Type B pancreatic cell (in vitro differentiated cells): ENCODE results near the gene LSM14A. TPM values are rescaled to one million over a fixed set of nuclear protein-coding genes. Genes with fewer than 3 reads are reported as not detected.
"Not testable (repeated sequence)": the region's sequence is repeated elsewhere in the genome, so short reads cannot be mapped to it uniquely, and the experiment has no call there.

Experiments
- DNase-seq: peaks from one replicate; pipeline ENCODE4 v3.0.0; 2021; ENCODE audit warnings: mixed read lengths; ENCODE audit not compliant: unreplicated experiment; ENCODE audit errors: extremely low spot score
- H3K27ac Mint-ChIP-seq: 2 replicates; pipeline ENCODE4 v1.8.0; 2021; ENCODE audit warnings: mild to moderate bottlenecking, mixed read lengths
- H3K27me3 Mint-ChIP-seq: 2 replicates; pipeline ENCODE4 v1.8.0; 2021; ENCODE audit warnings: mixed read lengths
- H3K36me3 Mint-ChIP-seq: 2 replicates; pipeline ENCODE4 v1.8.0; 2021; ENCODE audit warnings: mixed read lengths
- H3K4me1 Mint-ChIP-seq: one replicate; pipeline ENCODE4 v1.8.0; 2021; ENCODE audit warnings: mixed read lengths; ENCODE audit not compliant: unreplicated experiment
- H3K4me3 Mint-ChIP-seq: 2 replicates; pipeline ENCODE4 v1.8.0; 2021; ENCODE audit warnings: mild to moderate bottlenecking, mixed read lengths
- H3K9me3 Mint-ChIP-seq: 2 replicates; pipeline ENCODE4 v1.8.0; 2021; ENCODE audit warnings: mixed read lengths
- total RNA-seq: library from RNA; stranded (reverse); gene quantifications from 2 replicates; pipeline ENCODE4 v1.2.1, GENCODE V29; 2021; ENCODE audit warnings: low replicate concordance
- TF ChIP-seq, protein P1 (sequence below): fragments of 200-600 bp; sonication (generic); conservative IDR thresholded peaks from 2 replicates; pipeline ENCODE4 v1.5.0; 2021; ENCODE audit warnings: antibody characterized with exemption, mild to moderate bottlenecking

Gene LSM14A
- total RNA-seq, 1 donor from 2014 or later, result 112 TPM

- H3K9me3 Mint-ChIP-seq, result no peaks in the 10 kb centered on the region
- H3K27ac Mint-ChIP-seq, result no peak overlapping the region
- no peak overlapping the region for H3K4me3 Mint-ChIP-seq
- no peak for DNase-seq
- H3K36me3 Mint-ChIP-seq, result no peaks in the 10 kb centered on the region
- H3K4me1 Mint-ChIP-seq, result no peaks in the 10 kb centered on the region
- TF ChIP-seq, protein P1, sequence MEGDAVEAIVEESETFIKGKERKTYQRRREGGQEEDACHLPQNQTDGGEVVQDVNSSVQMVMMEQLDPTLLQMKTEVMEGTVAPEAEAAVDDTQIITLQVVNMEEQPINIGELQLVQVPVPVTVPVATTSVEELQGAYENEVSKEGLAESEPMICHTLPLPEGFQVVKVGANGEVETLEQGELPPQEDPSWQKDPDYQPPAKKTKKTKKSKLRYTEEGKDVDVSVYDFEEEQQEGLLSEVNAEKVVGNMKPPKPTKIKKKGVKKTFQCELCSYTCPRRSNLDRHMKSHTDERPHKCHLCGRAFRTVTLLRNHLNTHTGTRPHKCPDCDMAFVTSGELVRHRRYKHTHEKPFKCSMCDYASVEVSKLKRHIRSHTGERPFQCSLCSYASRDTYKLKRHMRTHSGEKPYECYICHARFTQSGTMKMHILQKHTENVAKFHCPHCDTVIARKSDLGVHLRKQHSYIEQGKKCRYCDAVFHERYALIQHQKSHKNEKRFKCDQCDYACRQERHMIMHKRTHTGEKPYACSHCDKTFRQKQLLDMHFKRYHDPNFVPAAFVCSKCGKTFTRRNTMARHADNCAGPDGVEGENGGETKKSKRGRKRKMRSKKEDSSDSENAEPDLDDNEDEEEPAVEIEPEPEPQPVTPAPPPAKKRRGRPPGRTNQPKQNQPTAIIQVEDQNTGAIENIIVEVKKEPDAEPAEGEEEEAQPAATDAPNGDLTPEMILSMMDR, result no peak
- peaks cover 4% of the 10 kb centered on the region for H3K27me3 Mint-ChIP-seq
These were observed 20.9 kb upstream of the LSM14A start for GRCh38 chr19:34151439-34151838.

DNA sequence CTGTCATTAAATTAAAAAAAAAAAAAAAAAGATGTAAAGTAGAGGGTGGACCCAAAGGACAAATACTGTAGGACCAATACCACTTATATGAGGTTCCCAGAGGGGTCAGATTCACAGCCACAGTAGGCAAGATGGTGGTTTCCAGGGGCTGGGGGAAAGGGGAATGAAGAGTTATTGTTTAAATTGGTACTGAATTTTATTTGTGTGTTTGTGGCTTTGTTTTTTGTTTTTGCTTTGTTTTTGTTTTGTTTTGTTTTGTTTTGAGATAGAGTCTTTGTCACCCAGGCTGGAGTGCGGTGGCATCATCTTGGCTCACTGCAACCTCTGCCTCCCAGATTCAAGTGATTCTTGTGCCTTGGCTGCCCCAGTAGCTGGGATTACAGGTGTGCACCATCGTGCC lies 17.9 kb upstream of the LSM14A start:
- H3K4me1 Mint-ChIP-seq, result no peaks in the 10 kb centered on the region
- H3K27me3 Mint-ChIP-seq, result peaks cover 4% of the 10 kb centered on the region
- no peak overlapping the region for H3K27ac Mint-ChIP-seq
- TF ChIP-seq, protein P1, result no peak
- no peak overlapping the region for H3K4me3 Mint-ChIP-seq
- no peaks in the 10 kb centered on the region for H3K9me3 Mint-ChIP-seq
- no peaks in the 10 kb centered on the region for H3K36me3 Mint-ChIP-seq
- DNase-seq, result no peak

DNA sequence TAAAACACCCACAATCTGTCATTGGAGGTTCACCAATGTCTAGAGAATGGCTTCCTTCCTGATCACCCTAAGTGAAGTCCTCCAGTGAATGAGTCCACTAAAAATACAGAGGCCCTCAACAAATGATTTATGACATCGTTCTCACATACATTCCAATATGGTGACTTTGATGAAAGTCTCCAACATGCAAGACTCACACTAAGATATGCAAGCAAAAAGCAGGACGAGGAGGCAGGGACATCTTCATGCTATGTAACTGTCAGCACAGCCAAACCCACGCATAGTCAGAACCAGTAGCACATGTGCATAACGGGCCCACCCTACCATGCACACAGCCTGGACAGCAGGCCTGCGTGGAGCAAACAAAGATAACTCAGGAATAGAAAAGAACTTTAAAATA lies 16.6 kb upstream of the LSM14A start:
- H3K36me3 Mint-ChIP-seq, result no peaks in the 10 kb centered on the region
- H3K27ac Mint-ChIP-seq, result no peak overlapping the region
- H3K4me3 Mint-ChIP-seq, result no peak overlapping the region
- no peak for DNase-seq
- TF ChIP-seq, protein P1, result no peak
- peaks cover 4% of the 10 kb centered on the region for H3K27me3 Mint-ChIP-seq
- H3K9me3 Mint-ChIP-seq, result no peaks in the 10 kb centered on the region
- H3K4me1 Mint-ChIP-seq, result no peaks in the 10 kb centered on the region

DNA sequence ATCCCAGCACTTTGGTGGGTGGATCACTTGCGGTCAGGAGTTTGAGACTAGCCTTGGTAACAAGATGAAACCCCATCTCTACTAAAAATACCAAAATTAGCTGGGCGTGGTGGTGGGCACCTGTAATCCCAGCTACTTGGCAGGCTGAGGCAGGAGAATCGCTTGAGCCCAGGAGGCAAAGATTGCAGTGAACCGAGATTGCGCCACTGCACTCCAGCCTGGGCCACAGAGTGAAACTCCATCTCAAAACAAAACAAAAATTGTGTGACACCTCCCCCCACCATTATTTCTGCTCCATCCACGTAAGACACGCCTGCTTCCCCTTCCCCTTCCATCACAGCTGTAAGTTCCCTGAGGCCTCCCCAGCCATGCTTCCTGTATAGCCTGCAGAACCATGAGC lies 13.3 kb upstream of the LSM14A start:
- H3K27ac Mint-ChIP-seq, H3K27me3 Mint-ChIP-seq, H3K4me3 Mint-ChIP-seq, H3K4me1 Mint-ChIP-seq, DNase-seq, H3K9me3 Mint-ChIP-seq, H3K36me3 Mint-ChIP-seq: not testable (repeated sequence)

GRCh38 chr19:34159541-34159940 lies 12.8 kb upstream of the LSM14A start:
- H3K27ac Mint-ChIP-seq, DNase-seq, H3K4me3 Mint-ChIP-seq, H3K36me3 Mint-ChIP-seq, H3K27me3 Mint-ChIP-seq, H3K4me1 Mint-ChIP-seq, H3K9me3 Mint-ChIP-seq: not testable (repeated sequence)

GRCh38 chr19:34161902-34162301 lies 10.4 kb upstream of the LSM14A start:
- not testable (repeated sequence) for H3K36me3 Mint-ChIP-seq, H3K9me3 Mint-ChIP-seq, H3K27me3 Mint-ChIP-seq, H3K4me1 Mint-ChIP-seq, DNase-seq, H3K4me3 Mint-ChIP-seq, H3K27ac Mint-ChIP-seq

DNA sequence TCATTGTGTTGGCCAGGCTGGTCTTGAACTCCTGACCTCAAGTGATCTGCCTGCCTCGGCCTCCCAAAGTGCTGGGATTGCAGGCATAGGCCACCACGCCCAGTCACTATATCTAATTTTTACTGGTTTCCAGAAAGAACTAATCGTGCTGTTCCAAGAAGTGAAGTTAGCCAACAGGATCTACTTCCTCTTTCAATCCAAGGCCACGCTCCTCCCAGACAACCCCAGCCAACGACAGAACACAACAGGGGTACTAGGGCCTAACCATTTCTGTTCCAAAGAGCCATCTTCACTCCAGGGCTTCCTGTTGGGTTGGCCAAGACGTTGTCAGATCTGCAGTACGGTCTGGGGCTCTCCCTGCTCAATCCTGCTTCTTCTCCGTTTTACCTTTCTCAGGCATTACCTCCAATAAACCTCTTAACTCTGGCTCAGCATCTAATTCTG lies 7.0 kb upstream of the LSM14A start:
- no peaks in the 10 kb centered on the region for H3K9me3 Mint-ChIP-seq
- H3K4me1 Mint-ChIP-seq, result no peaks in the 10 kb centered on the region
- H3K27me3 Mint-ChIP-seq, result no peaks in the 10 kb centered on the region
- H3K4me3 Mint-ChIP-seq, result no peak overlapping the region
- TF ChIP-seq, protein P1, result no peak
- no peak overlapping the region for H3K27ac Mint-ChIP-seq
- H3K36me3 Mint-ChIP-seq, result no peaks in the 10 kb centered on the region
- no peak for DNase-seq

GRCh38 chr19:34169475-34170199 lies 2.7 kb upstream of the LSM14A start:
- not testable (repeated sequence) for H3K4me3 Mint-ChIP-seq, H3K27me3 Mint-ChIP-seq, DNase-seq, H3K36me3 Mint-ChIP-seq, H3K9me3 Mint-ChIP-seq, H3K27ac Mint-ChIP-seq
- peaks cover 14% of the 10 kb centered on the region for H3K4me1 Mint-ChIP-seq
